Memory B cell (primary cell): ENCODE data around the gene ARL8A.

ENCODE experiments used
- ATAC-seq: fragments of 150-1000 bp; cut with Tn5 transposase; 2 replicates; pipeline ENCODE4 v1.10.0; 2021; ENCODE audit warnings: low read depth, mild to moderate bottlenecking, moderate library complexity
- DNase-seq, 2 donors: peaks; one replicate each; pipeline ENCODE4 v3.0.0; 2022; ENCODE audit warnings: low spot score in 2 of 2
- H3K27ac Mint-ChIP-seq: one replicate; pipeline ENCODE4 v1.8.0; 2022; ENCODE audit warnings: mild to moderate bottlenecking, moderate library complexity, mixed read lengths
- H3K27me3 Mint-ChIP-seq: one replicate; pipeline ENCODE4 v1.8.0; 2022; ENCODE audit warnings: mixed read lengths
- H3K36me3 Mint-ChIP-seq: one replicate; pipeline ENCODE4 v1.8.0; 2022; ENCODE audit warnings: mild to moderate bottlenecking, mixed read lengths
- H3K4me1 Mint-ChIP-seq: one replicate; pipeline ENCODE4 v1.8.0; 2022; ENCODE audit warnings: mixed read lengths
- H3K4me3 Mint-ChIP-seq: one replicate; pipeline ENCODE4 v1.8.0; 2022; ENCODE audit warnings: mild to moderate bottlenecking, moderate library complexity, mixed read lengths
- H3K9me3 Mint-ChIP-seq: one replicate; pipeline ENCODE4 v1.8.0; 2022; ENCODE audit warnings: mixed read lengths

Gene ARL8A

DNA sequence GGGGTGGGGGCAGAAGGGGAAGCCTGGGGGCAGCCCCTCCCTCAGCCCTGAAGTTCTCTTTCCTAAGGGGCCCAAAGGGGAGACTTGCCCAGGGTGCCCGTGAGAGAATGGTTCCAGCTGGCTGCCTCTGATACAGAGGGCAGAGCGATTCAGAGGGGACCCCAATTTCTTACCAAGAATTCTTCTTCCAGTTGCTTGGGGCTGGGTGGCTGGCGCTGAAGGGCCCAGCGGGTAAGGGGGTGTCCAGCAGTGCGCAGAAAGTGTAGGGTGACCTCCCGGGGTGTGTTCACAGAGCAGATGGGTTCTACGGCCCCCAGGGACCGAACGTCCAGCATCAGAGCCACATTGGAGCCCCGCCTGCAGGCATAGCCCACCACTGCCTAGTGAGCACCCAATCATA is 13.4 kb upstream of the ARL8A start:
- peak overlapping the region; percentile 83 for H3K27ac Mint-ChIP-seq
- DNase-seq, result no peak
- H3K27me3 Mint-ChIP-seq, result no peaks in the 10 kb centered on the region
- no peak overlapping the region for H3K4me3 Mint-ChIP-seq
- no peaks in the 10 kb centered on the region for H3K9me3 Mint-ChIP-seq
- no peak for ATAC-seq
- H3K4me1 Mint-ChIP-seq, result peaks cover 41% of the 10 kb centered on the region
- H3K36me3 Mint-ChIP-seq, result peaks cover 9% of the 10 kb centered on the region

GRCh38 chr1:202156590-202156989 is 12.1 kb upstream of the ARL8A start:
- H3K36me3 Mint-ChIP-seq, result peaks cover 9% of the 10 kb centered on the region
- H3K4me1 Mint-ChIP-seq, result peaks cover 32% of the 10 kb centered on the region

GRCh38 chr1:202155478-202156021 is 11.0 kb upstream of the ARL8A start:
- DNase-seq (no peak), ATAC-seq (no peak)
- H3K4me3 Mint-ChIP-seq, result no peak overlapping the region
- no peaks in the 10 kb centered on the region for H3K27me3 Mint-ChIP-seq
- no peaks in the 10 kb centered on the region for H3K9me3 Mint-ChIP-seq
- H3K27ac Mint-ChIP-seq, result no peak overlapping the region
- H3K36me3 Mint-ChIP-seq, result peaks cover 17% of the 10 kb centered on the region
- peaks cover 21% of the 10 kb centered on the region for H3K4me1 Mint-ChIP-seq

More at GRCh38 chr1:202156590-202156989, 12.1 kb upstream of the ARL8A start:
- Mint-ChIP-seq H3K27ac (no peak overlapping the region), H3K9me3 (no peaks in the 10 kb centered on the region), H3K27me3 (no peaks in the 10 kb centered on the region), H3K4me3 (no peak overlapping the region)
- DNase-seq, result no peak
- ATAC-seq, result no peak

GRCh38 chr1:202154766-202155477 is 10.4 kb upstream of the ARL8A start:
- peak; percentile 47 to 52 for DNase-seq
- ATAC-seq, result peak; percentile 77
- Mint-ChIP-seq H3K9me3 (no peaks in the 10 kb centered on the region), H3K27ac (peak overlapping the region; percentile 31), H3K36me3 (peaks cover 18% of the 10 kb centered on the region), H3K4me1 (peaks cover 15% of the 10 kb centered on the region), H3K4me3 (no peak overlapping the region), H3K27me3 (no peaks in the 10 kb centered on the region)

GRCh38 chr1:202154148-202154765 is 9.7 kb upstream of the ARL8A start:
- Mint-ChIP-seq H3K4me3 (no peak overlapping the region), H3K9me3 (no peaks in the 10 kb centered on the region), H3K36me3 (peaks cover 18% of the 10 kb centered on the region), H3K4me1 (peaks cover 10% of the 10 kb centered on the region), H3K27me3 (no peaks in the 10 kb centered on the region), H3K27ac (peak overlapping the region; percentile 31)
- DNase-seq (no peak), ATAC-seq (no peak)

GRCh38 chr1:202153284-202153683 is 8.7 kb upstream of the ARL8A start:
- Mint-ChIP-seq H3K27ac (no peak overlapping the region), H3K36me3 (peaks cover 18% of the 10 kb centered on the region), H3K4me1 (peaks cover 7% of the 10 kb centered on the region), H3K27me3 (no peaks in the 10 kb centered on the region), H3K4me3 (no peak overlapping the region), H3K9me3 (no peaks in the 10 kb centered on the region)
- no peak for DNase-seq
- ATAC-seq, result no peak

DNA sequence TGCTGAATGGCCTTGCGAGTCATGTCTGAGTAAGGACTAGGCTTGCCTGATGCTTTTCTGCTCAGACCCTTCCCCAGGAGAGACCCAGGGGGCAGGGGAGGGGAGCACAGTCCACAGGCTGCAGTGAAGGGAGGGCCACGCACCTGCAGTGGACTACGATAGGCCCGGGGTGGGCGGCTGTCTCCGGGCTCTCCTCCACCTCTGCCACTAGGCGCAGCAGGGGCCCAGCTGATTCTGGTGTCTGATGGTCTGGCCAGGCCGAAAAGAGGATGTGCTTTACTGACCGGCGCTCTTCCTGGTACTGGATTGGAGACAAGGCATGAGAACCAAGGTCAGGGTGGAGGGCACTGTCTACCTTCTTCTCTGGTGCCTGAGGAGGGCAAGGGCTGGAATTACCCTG is 7.9 kb upstream of the ARL8A start:
- Mint-ChIP-seq H3K4me1 (peaks cover 7% of the 10 kb centered on the region), H3K36me3 (peaks cover 18% of the 10 kb centered on the region), H3K9me3 (no peaks in the 10 kb centered on the region), H3K27ac (no peak overlapping the region), H3K4me3 (no peak overlapping the region), H3K27me3 (no peaks in the 10 kb centered on the region)
- no peak for DNase-seq
- ATAC-seq, result no peak

DNA sequence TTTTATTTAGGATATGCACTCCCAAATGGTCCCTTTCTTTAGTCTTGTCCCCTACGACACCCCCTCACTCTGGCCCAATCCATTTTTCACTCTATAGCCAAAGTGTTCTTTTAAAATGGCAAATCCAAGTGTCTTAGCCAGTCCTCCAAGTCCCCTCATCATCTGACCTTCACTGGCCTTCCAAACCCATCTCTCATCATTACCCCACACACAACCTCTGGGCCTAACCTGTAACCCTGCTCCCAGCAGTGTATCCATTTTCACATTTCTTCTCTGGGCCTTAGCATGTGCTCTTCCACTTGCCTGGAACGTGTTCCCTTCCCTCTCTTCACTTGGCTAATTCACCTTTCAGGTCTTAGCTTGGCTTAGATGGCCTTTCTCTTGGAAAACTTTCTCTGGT is 6.5 kb upstream of the ARL8A start:
- ATAC-seq, result no peak
- DNase-seq, result no peak
- Mint-ChIP-seq H3K36me3 (peaks cover 18% of the 10 kb centered on the region), H3K27me3 (no peaks in the 10 kb centered on the region), H3K27ac (no peak overlapping the region), H3K9me3 (no peaks in the 10 kb centered on the region), H3K4me3 (no peak overlapping the region), H3K4me1 (peaks cover 7% of the 10 kb centered on the region)

- no peak for DNase-seq
- Mint-ChIP-seq H3K4me1 (peaks cover 5% of the 10 kb centered on the region), H3K9me3 (no peaks in the 10 kb centered on the region), H3K36me3 (peaks cover 18% of the 10 kb centered on the region), H3K4me3 (no peak overlapping the region), H3K27me3 (no peaks in the 10 kb centered on the region), H3K27ac (no peak overlapping the region)
- ATAC-seq, result no peak
Observed at GRCh38 chr1:202150602-202151001, 6.1 kb upstream of the ARL8A start.

DNA sequence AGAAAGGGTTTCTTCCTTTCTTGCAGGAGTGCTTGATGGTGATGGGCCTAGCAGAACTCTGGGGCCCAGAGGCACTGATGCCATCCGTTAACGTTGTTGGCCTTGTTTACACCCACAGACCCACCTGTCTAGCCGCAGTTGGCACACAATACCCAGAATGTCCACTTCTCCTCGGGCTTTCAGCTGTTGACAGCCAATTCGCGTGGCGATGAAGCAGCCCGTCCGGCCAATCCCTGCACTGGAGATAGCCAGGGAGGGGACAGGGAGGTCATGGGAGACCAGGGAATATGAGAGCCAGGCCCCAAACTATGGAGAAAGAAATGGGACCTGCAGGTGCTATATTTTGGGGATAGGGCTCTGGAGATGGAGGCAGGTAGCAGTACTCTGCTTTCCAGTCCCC is 5.7 kb upstream of the ARL8A start:
- Mint-ChIP-seq H3K27me3 (no peaks in the 10 kb centered on the region), H3K36me3 (peaks cover 18% of the 10 kb centered on the region), H3K27ac (no peak overlapping the region), H3K9me3 (no peaks in the 10 kb centered on the region), H3K4me1 (peaks cover 8% of the 10 kb centered on the region), H3K4me3 (no peak overlapping the region)
- ATAC-seq, result no peak
- DNase-seq, result no peak

- Mint-ChIP-seq H3K27me3 (no peaks in the 10 kb centered on the region), H3K36me3 (peaks cover 14% of the 10 kb centered on the region)
- no peak for ATAC-seq
Observed at GRCh38 chr1:202149566-202149965, 5.0 kb upstream of the ARL8A start.

DNA sequence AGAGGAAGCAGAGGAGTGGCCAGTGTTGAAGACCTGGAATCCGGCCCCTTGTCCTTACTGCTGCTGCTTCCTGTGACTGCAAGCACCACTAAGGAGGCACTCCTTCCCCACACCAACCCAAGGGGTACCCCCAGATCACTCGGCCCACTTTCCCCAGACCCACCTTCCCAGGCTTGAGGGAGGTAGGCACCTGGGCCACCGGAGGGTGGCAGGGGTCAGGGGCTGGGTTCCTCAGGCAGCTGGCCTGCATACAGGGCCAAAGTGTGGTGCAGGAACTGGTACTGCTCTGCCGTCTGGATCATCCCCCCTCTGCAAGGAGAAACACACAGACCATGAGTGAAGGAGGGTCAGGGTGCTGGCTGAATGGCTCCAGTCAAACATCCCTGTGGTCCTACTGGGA is 3.9 kb upstream of the ARL8A start:
- Mint-ChIP-seq H3K4me1 (peaks cover 7% of the 10 kb centered on the region), H3K27me3 (no peaks in the 10 kb centered on the region), H3K9me3 (no peaks in the 10 kb centered on the region), H3K27ac (no peak overlapping the region), H3K36me3 (peaks cover 12% of the 10 kb centered on the region), H3K4me3 (no peak overlapping the region)
- ATAC-seq (no peak), DNase-seq (no peak)

More at GRCh38 chr1:202149566-202149965, 5.0 kb upstream of the ARL8A start:
- Mint-ChIP-seq H3K4me1 (peaks cover 5% of the 10 kb centered on the region), H3K9me3 (no peaks in the 10 kb centered on the region), H3K27ac (no peak overlapping the region), H3K4me3 (no peak overlapping the region)
- DNase-seq, result no peak

DNA sequence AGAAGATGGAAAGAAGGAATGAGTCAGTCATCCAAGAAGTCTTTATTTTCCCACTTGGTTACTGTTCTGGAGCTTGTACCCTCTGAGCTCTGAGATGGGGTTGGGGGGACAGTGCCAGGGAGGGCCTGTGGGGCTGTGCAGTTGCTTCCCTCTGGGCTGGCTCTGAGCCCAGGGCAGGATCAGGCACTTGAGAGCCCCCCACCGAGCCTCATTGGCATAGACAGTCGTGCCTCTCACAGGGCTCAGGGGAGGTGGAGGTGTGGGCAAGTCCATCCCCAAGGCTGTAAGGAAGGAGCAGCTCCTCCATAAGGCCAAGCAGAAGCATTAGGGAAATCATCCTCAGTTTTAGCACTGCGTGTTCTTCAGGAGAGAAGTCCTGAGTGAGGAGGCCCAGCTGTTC is 2.5 kb upstream of the ARL8A start:
- ATAC-seq (no peak), DNase-seq (no peak)
- Mint-ChIP-seq H3K27ac (no peak overlapping the region), H3K36me3 (peaks cover 9% of the 10 kb centered on the region), H3K9me3 (no peaks in the 10 kb centered on the region), H3K4me1 (peaks cover 14% of the 10 kb centered on the region), H3K27me3 (no peaks in the 10 kb centered on the region), H3K4me3 (no peak overlapping the region)

GRCh38 chr1:202146279-202146678 is 1.7 kb upstream of the ARL8A start:
- H3K9me3 Mint-ChIP-seq, result no peaks in the 10 kb centered on the region
- peaks cover 14% of the 10 kb centered on the region for H3K4me1 Mint-ChIP-seq
- no peak for DNase-seq
- no peak for ATAC-seq
- H3K27me3 Mint-ChIP-seq, result no peaks in the 10 kb centered on the region
- peaks cover 8% of the 10 kb centered on the region for H3K36me3 Mint-ChIP-seq
- H3K4me3 Mint-ChIP-seq, result no peak overlapping the region
- H3K27ac Mint-ChIP-seq, result no peak overlapping the region
